ENCODE results near the gene NOS1. TPM values are rescaled to one million over a fixed set of nuclear protein-coding genes. Genes with fewer than 3 reads are reported as not detected.

NOS1 gene
- total and polyA plus RNA-seq, 2 of the 8 experiments (the other 6 are each of a cell fraction or from before 2014, with no cell fraction given): 1.5 to 2.0 TPM

DNA sequence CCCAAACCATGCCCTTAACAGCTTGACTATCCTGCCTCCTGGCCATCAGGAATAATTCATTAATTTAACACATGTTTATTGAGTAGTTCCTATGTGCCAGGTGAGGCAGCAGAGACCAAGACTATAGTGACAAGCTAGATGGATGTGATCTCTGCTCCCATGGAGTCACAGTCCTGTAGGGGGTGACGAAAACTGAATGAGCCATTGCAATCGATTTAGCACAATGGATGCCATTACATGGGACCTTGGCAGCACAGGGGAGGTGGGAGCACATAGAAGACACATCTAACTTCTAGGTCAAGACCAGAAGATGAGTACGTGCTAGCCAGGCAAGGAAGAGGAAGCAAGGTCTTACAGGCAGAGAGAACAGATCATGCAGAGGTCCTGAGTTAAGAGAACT is 68.7 kb downstream of the NOS1 start:
- H2BK120ac ChIP-seq (replicated peaks; ENCODE audit: low read depth, low read length): no peak overlapping the region
- no peak overlapping the region for H4K91ac ChIP-seq (replicated peaks; ENCODE audit: insufficient read length, low read length)
- WGBS, 2 experiments (ENCODE audit: extremely low coverage in 1 of 2, insufficient coverage in 1 of 2, insufficient read length in 1 of 2, insufficient replicate concordance in 2 of 2, low coverage in 1 of 2, low lambda C conversion rate in 2 of 2, missing lambda C conversion rate in 1 of 2): 87% methylated on average over 3 of the region's 3 CpGs; no CpG with 5 or more reads in 1 of the 2 experiments
- no peak overlapping the region for H4K8ac ChIP-seq (ENCODE audit: extremely low read depth, insufficient read depth, low read length)
- H3K4ac ChIP-seq (replicated peaks; ENCODE audit: insufficient read length, low read depth, low read length): no peak overlapping the region
- TF ChIP-seq RXRA (IDR thresholded peaks at IDR 0.05; ENCODE audit: insufficient read depth, low read depth, low read length) (no peak), RNF2 (IDR thresholded peaks at IDR 0.05; ENCODE audit: borderline replicate concordance, low read depth, low read length, missing control alignments, poor library complexity, severe bottlenecking) (no peak), TEAD4 (IDR thresholded peaks at IDR 0.05; ENCODE audit: low read depth, low read length) (no peak), CTBP2 (IDR thresholded peaks at IDR 0.05; ENCODE audit: borderline replicate concordance, insufficient read depth, insufficient read length, low read length) (no peak), SAP30 (IDR thresholded peaks at IDR 0.05; ENCODE audit: insufficient read depth, insufficient replicate concordance, low read length) (no peak), GABPA (IDR thresholded peaks at IDR 0.05; ENCODE audit: borderline replicate concordance, insufficient read depth, low read length) (no peak), GTF2F1 (IDR thresholded peaks at IDR 0.05; ENCODE audit: borderline replicate concordance, low read depth, low read length) (no peak), ZNF274 (IDR thresholded peaks at IDR 0.05; ENCODE audit: borderline replicate concordance, extremely low read depth, low read length) (no peak)
- H3K36me3 ChIP-seq (ENCODE audit: control insufficient read depth in 2 of 4, insufficient read depth in 4 of 4, low read length in 3 of 4): no peaks in the 10 kb centered on the region; a peak in 1 of 8 replicates
- no peaks in the 10 kb centered on the region for H3K79me1 ChIP-seq (ENCODE audit: low read depth, low read length)
- no peak overlapping the region for H4K5ac ChIP-seq (ENCODE audit: insufficient read length, low read depth, low read length)
- peaks cover 0 to 3% (median 0%) of the 10 kb centered on the region in 4 experiments; a peak in 2 of 7 replicates for H3K4me1 ChIP-seq (replicated peaks in 1 of 4; ENCODE audit: control insufficient read depth in 3 of 4, insufficient read depth in 4 of 4, low read length in 3 of 4)
- no peak overlapping the region for H2AK5ac ChIP-seq (ENCODE audit: low read depth, low read length)
- H2BK15ac ChIP-seq (ENCODE audit: low read length): no peak overlapping the region
- H3K27ac ChIP-seq (ENCODE audit: low read depth, low read length): no peak overlapping the region
- FAIRE-seq: no peak
- no peaks in the 10 kb centered on the region for H3K79me2 ChIP-seq (ENCODE audit: control insufficient read depth in 1 of 2, insufficient read depth in 2 of 2, low read length in 2 of 2)
- ChIA-PET POLR2A (ENCODE audit: partially characterized antibody) (no interaction called here), CTCF (ENCODE audit: partially characterized antibody) (interaction anchor here (0.6 kb wide), 1 partner anchor 16 kb away, joined by 3 read pairs; no protein-coding TSS in a partner anchor)
- no peak overlapping the region for H2BK12ac ChIP-seq (ENCODE audit: low read depth, low read length)
- no peak overlapping the region for H3K4me2 ChIP-seq (ENCODE audit: insufficient read depth in 1 of 2, low read depth in 2 of 2, low read length in 2 of 2)
- no peak for DNase-seq (ENCODE audit: low read depth in 1 of 2, low spot score in 2 of 2)
- no peaks in the 10 kb centered on the region for H3K23me2 ChIP-seq (ENCODE audit: low read depth, low read length)
- H2BK20ac ChIP-seq (ENCODE audit: low read length): no peak overlapping the region
- H3K14ac ChIP-seq (ENCODE audit: insufficient read length): no peak overlapping the region
- no peak overlapping the region for H3K23ac ChIP-seq (ENCODE audit: insufficient read length)
- H3K4me3 ChIP-seq (ENCODE audit: extremely low read depth in 1 of 4, insufficient read depth in 2 of 4, low read depth in 3 of 4, low read length in 4 of 4): no peak overlapping the region
- H3K18ac ChIP-seq (ENCODE audit: extremely low read depth, low read length): no peak overlapping the region
- no peaks in the 10 kb centered on the region for H4K20me1 ChIP-seq (replicated peaks in 1 of 2; ENCODE audit: control insufficient read depth in 1 of 2, insufficient read depth in 2 of 2, low read length in 2 of 2)
- H2BK5ac ChIP-seq (ENCODE audit: low read depth, low read length): no peak overlapping the region; the same call in 1 of the 2 replicates
- H3K9me3 ChIP-seq (ENCODE audit: insufficient read depth in 2 of 2, low read depth in 1 of 2, low read length in 1 of 2): peaks cover 4 to 8% of the 10 kb centered on the region in 2 experiments; a peak in 2 of 4 replicates
- no peaks in the 10 kb centered on the region for H3K27me3 ChIP-seq (replicated peaks in 1 of 4; ENCODE audit: control insufficient read depth in 3 of 4, extremely low read depth in 1 of 4, insufficient read depth in 3 of 4, low read length in 3 of 4)
- H3K9ac ChIP-seq (replicated peaks in 1 of 4; ENCODE audit: extremely low read depth in 1 of 4, low read depth in 3 of 4, low read length in 3 of 4): no peak overlapping the region
- H3K56ac ChIP-seq (replicated peaks; ENCODE audit: insufficient read length, low read depth, low read length): no peak overlapping the region
- H2AFZ ChIP-seq (ENCODE audit: low read length): no peak overlapping the region

All from H1 (cell line).